Stomach smooth muscle (tissue), 2 donors: Measurements from ENCODE around the gene ACSM2B.
A peak's percentile ranks its signal among the peaks of the same experiment; 100 is the strongest.
"Not testable (repeated sequence)": the region's sequence is repeated elsewhere in the genome, so short reads cannot be mapped to it uniquely, and the experiment has no call there.

ENCODE experiments used
- H3K27ac ChIP-seq: one replicate; pipeline ENCODE4 v1.7.0; 2013; ENCODE audit warnings: mild to moderate bottlenecking, low read length, inconsistent platforms
- H3K27me3 ChIP-seq, 2 donors: one replicate each; pipeline ENCODE4 v1.7.0; 2013; ENCODE audit warnings: low read length in 2 of 2; ENCODE audit not compliant: insufficient read depth in 2 of 2, control insufficient read depth in 1 of 2
- H3K36me3 ChIP-seq, 2 donors: one replicate each; pipeline ENCODE4 v1.7.0; 2013; ENCODE audit warnings: low read length in 2 of 2; ENCODE audit not compliant: control insufficient read depth in 2 of 2, insufficient read depth in 2 of 2
- H3K4me1 ChIP-seq: one replicate; pipeline ENCODE4 v1.7.0; 2013; ENCODE audit warnings: low read length; ENCODE audit not compliant: control insufficient read depth, insufficient read depth
- H3K4me3 ChIP-seq, 2 donors: one replicate each; pipeline ENCODE4 v1.7.0; 2013; ENCODE audit warnings: low read length in 2 of 2
- H3K9ac ChIP-seq, 2 donors: one replicate each; pipeline ENCODE4 v1.7.0; 2013; ENCODE audit warnings: low read length in 2 of 2, mild to moderate bottlenecking in 1 of 2
- H3K9me3 ChIP-seq, 2 donors: one replicate each; pipeline ENCODE4 v1.7.0; 2013; ENCODE audit warnings: low read length in 2 of 2; ENCODE audit not compliant: control insufficient read depth in 2 of 2
- donor health status: healthy.
- donor health status: Pancreatic carcinoma.

The ACSM2B gene

DNA sequence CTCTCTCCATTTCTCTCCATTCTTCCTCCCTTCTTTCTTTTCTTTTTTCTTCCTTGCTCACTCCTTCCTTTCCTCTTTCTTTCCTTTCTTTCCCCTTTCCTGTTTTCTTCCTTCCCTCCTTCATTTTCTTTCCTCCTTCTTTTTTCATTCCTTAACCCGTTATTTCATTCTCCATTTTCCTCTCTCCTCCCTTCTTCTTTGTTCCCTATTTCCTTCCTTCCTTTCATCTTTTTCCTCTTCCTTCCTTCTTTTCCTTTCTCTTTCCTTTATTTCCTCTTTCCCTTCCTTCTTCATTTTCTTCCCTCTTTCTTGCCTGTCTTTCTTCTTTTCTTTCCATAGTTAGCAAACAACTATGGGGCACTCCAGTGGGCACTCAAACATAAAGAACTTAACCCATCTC, 16.6 kb upstream of the ACSM2B start:
- not testable (repeated sequence) for H3K36me3 ChIP-seq, H3K27ac ChIP-seq, H3K4me3 ChIP-seq, H3K27me3 ChIP-seq, H3K4me1 ChIP-seq, H3K9ac ChIP-seq, H3K9me3 ChIP-seq

DNA sequence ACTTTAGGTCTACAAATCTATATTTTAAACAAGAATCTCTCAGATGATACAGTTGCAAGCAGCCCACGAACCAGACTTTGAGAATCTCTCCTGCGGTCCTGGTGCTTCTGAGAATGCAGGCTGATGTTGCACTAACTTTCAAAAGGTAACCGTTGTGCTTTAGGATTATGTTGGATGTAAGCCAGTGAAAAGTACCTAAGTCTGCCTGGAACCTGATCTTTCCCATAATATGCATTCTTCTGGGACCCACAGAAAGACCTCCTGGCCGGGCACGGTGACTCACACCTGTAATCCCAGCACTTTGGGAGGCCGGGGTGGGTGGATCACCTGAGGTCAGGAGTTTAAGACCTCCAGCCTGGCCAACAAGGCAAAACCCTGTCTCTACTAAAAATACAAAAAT, 13.3 kb upstream of the ACSM2B start:
- H3K9ac ChIP-seq, H3K4me3 ChIP-seq, H3K36me3 ChIP-seq, H3K27ac ChIP-seq, H3K9me3 ChIP-seq, H3K27me3 ChIP-seq, H3K4me1 ChIP-seq: not testable (repeated sequence)

- H3K4me1 ChIP-seq, H3K4me3 ChIP-seq, H3K27me3 ChIP-seq, H3K9ac ChIP-seq, H3K9me3 ChIP-seq, H3K36me3 ChIP-seq: not testable (repeated sequence)
- peak overlapping the region; percentile 53 for H3K27ac ChIP-seq
These were observed 11.5 kb upstream of the ACSM2B start for GRCh38 chr16:20587645-20588074.

DNA sequence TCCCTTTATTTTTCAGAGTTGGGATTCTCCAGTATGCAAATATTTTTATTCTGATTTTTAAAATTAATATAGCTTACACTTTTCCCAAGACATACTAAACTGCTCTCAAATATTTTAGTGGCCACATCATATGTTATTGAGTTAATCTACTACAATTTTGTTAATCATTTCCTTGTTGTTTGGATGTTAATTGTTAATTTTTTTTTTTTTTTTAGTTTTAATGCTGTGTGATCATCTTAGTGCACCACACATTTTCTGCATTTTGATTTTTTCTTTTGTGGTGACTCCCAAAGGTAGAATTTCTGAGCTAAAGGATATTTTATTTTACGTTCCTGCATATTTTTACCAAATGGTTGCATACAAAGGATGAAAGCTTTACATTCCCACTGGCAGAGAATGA, 10.5 kb upstream of the ACSM2B start:
- not testable (repeated sequence) for H3K27me3 ChIP-seq, H3K36me3 ChIP-seq, H3K4me1 ChIP-seq, H3K4me3 ChIP-seq, H3K9me3 ChIP-seq, H3K9ac ChIP-seq
- H3K27ac ChIP-seq: peak overlapping the region; percentile 77

GRCh38 chr16:20586112-20586511, 9.9 kb upstream of the ACSM2B start:
- H3K9ac ChIP-seq, H3K27ac ChIP-seq, H3K36me3 ChIP-seq: not testable (repeated sequence)

GRCh38 chr16:20580487-20581259, 4.5 kb upstream of the ACSM2B start:
- H3K36me3 ChIP-seq, H3K4me3 ChIP-seq, H3K4me1 ChIP-seq, H3K27me3 ChIP-seq, H3K9me3 ChIP-seq, H3K9ac ChIP-seq, H3K27ac ChIP-seq: not testable (repeated sequence)

More at GRCh38 chr16:20586112-20586511, 9.9 kb upstream of the ACSM2B start:
- not testable (repeated sequence) for H3K4me1 ChIP-seq, H3K4me3 ChIP-seq, H3K9me3 ChIP-seq, H3K27me3 ChIP-seq

- not testable (repeated sequence) for H3K4me1 ChIP-seq, H3K9ac ChIP-seq, H3K27me3 ChIP-seq, H3K27ac ChIP-seq, H3K36me3 ChIP-seq, H3K9me3 ChIP-seq, H3K4me3 ChIP-seq
These were observed 1.9 kb upstream of the ACSM2B start for GRCh38 chr16:20578091-20578490.

DNA sequence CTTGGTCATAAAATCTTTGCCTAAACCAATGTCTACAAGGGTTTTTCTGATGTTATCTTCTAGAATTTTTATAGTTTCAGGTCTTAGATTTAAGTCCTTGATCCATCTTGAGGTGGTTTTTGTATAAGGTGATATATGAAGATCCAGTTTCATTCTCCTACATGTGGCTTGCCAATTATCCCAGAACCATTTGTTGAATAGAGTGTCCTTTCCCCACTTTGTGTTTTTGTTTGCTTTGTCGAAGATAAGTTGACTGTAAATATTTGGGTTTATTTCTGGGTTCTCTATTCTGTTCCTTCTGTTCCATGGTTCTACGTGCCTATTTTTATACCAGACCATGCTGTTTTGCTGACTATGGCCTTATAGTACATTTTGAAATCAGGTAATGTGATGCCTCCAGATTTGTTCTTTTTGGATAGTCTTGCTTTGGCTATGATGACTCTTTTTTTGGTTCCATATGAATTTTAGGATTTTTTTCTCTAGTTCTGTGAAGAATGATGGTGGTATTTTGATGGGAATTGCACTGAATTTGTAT, 7.0 kb downstream of the ACSM2B start:
- H3K27ac ChIP-seq, H3K9ac ChIP-seq, H3K4me1 ChIP-seq, H3K27me3 ChIP-seq, H3K9me3 ChIP-seq, H3K4me3 ChIP-seq, H3K36me3 ChIP-seq: not testable (repeated sequence)

DNA sequence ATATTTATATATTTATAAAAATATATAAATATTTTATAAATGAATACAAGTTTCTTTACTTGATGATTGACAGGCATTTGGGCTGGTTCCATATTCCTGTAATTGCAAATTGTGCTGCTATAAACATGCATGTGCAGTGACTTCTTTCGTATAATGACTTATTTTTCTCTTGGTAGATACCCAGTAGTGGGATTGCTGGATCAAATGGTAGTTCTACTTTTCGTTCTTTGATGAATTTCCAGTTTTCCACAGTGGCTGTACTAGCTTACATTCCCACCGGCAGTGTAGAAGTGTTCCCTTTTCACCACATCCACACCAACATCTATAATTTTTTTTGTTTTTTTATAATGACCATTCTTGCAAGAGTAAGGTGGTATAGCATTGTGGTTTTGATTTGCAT, 7.8 kb downstream of the ACSM2B start:
- H3K27me3 ChIP-seq: no peaks in the 10 kb centered on the region
- no peak overlapping the region for H3K27ac ChIP-seq
- no peak overlapping the region for H3K4me3 ChIP-seq
- no peaks in the 10 kb centered on the region for H3K36me3 ChIP-seq
- no peaks in the 10 kb centered on the region for H3K9me3 ChIP-seq
- H3K9ac ChIP-seq: no peak overlapping the region
- H3K4me1 ChIP-seq: no peaks in the 10 kb centered on the region

DNA sequence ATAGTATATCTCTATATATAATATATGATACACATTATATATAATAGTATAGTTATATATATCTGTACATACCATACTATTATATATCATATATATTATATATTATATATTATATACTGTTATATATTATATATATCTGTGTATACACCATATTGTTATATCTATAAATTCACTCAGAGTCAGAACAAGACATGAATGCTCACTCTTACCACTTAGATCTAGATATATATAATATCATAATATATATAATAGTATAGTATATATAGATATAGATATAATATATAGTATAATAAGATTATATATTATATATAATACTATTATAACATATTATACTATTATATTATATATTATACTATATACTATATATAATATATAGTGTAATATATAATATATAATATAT, 9.3 kb downstream of the ACSM2B start:
- Histone ChIP-seq H3K9ac (no peak overlapping the region), H3K27me3 (no peaks in the 10 kb centered on the region), H3K4me3 (no peak overlapping the region), H3K4me1 (no peaks in the 10 kb centered on the region), H3K27ac (no peak overlapping the region), H3K36me3 (no peaks in the 10 kb centered on the region), H3K9me3 (peaks cover 0 to 2% of the 10 kb centered on the region in 2 donors)

DNA sequence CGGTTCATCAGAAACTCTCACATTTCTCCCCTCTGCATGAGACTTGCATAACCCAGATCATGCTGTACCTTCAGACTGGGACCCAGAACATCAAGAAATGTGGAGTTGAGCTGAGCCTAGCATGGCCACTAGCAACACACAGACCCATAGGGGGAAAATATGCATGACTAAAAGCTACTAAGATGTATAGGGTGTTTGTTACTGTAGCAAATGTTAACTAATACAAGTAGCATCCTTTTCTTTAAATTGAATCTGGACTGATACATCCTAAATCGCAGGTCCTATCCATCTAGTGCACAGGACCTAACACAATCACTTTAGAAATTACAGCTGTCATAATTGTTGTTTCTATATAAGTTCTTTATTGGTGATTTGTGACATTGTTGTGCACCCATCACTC, 10.8 kb downstream of the ACSM2B start:
- not testable (repeated sequence) for H3K27me3 ChIP-seq, H3K4me3 ChIP-seq, H3K9me3 ChIP-seq, H3K36me3 ChIP-seq, H3K27ac ChIP-seq, H3K4me1 ChIP-seq, H3K9ac ChIP-seq
